SKM-1 treated with dmso at 0.1 percent for 144 hours (cell line): ENCODE data around the gene ZNF205.
"Not testable (repeated sequence)": the region's sequence is repeated elsewhere in the genome, so short reads cannot be mapped to it uniquely, and the experiment has no call there.

Experiments used
- DNase-seq: peaks from one replicate; lab custom pipeline; 2025; ENCODE audit not compliant: unreplicated experiment; lab: John Stamatoyannopoulos, UW

ZNF205 gene

DNA sequence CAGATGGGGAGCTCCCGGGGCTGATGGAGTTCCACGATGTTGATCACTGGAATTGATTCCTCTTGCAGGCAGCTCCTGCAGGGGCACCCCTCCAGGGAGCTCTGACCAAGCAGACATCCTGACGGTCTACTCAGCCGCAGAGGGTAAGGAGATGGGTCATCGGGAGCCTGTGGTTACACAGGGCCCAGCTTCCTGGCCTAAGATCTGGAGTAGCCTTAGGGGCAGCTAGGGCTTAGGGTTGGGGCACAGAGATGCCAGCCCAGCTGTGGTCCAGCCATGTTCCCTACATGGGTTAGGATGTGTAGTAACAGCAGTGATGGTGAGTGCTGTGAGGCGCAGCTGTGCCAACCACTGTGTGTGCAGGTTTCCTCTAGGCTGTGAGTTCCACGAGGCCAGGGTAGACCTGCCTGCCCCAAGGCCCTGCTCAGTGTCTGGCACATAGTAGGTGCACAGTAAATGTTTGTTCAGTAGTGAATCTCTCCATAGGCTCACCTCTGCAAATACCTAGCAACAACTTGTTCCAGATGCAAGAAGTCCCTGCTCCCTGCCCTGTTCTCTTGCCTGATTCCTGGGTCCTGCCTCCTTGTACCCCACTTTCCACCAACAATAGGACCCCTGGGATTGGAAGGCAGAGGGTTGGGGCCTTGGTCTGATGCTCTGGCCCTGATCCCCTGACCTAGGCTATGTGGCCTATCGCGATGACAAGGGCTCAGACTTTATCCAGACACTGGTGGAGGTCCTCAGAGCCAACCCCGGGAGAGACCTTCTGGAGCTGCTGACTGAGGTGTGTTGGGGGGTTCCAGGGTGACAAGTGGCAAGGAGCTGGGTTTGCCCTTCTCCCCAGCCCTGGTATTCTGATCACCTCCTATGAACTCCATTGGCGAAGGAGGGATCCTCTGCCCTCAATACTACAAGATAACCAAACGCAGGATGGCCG lies 36.1 kb downstream of the ZNF205 start:
- DNase-seq = no peak

GRCh38 chr16:3149193-3149530 lies 36.8 kb downstream of the ZNF205 start:
- no peak for DNase-seq

GRCh38 chr16:3149630-3150345 lies 37.4 kb downstream of the ZNF205 start:
- peak; percentile 65 for DNase-seq

DNA sequence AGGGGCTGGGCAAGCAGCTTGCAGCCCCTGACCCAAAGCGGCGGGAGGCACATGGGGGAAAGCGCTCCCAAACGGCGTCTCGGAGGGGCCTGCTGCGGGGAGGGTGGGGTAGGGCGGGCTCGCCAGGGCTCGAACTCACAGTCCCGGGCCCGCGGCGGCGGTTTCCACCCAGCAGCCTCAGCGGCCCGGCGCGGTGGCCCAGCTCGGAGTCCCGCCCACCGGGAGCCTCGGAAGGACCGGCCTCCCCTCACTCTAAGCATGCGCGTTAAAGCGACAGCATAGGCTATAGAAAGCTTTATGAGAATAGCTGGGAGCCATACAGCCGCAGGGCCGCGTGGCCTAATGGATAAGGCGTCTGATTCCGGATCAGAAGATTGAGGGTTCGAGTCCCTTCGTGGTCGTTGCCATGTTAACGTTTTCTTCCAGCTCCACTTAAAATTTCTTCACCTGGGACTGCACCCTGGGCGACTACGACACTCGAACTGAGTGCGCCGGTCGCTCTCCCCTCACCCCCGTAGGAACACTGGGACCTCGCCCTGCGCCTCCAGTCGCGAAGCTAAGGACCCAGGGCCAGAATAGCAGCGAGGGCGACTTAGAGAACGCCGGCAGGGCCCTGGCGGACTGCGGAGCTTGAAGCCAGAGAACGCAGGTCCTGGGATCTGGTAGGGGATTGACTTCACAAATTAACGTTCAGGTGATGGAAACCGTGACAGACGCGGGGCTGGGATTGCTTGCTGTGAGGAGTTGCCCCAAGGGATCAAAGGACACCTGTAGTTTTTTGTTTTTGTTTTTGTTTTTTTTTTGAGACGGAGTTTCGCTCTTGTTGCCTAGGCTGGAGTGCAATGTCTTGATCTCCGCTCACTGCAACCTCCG lies 38.2 kb downstream of the ZNF205 start:
- DNase-seq = peak; percentile 93

DNA sequence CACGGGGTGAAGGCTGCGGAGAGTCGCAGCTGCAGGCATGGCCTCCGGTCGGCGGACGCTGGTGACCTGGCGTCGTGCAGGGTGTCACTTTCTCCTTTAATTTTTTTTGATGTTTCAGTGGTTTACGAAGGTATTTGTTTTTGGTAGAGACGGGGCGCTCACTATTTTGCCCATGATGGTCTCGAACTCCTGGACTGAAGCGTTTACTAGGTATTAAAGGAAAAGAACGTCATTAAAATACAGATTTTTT lies 39.6 kb downstream of the ZNF205 start:
- DNase-seq = no peak

GRCh38 chr16:3152277-3152990 lies 40.0 kb downstream of the ZNF205 start:
- DNase-seq = peak; percentile 90

DNA sequence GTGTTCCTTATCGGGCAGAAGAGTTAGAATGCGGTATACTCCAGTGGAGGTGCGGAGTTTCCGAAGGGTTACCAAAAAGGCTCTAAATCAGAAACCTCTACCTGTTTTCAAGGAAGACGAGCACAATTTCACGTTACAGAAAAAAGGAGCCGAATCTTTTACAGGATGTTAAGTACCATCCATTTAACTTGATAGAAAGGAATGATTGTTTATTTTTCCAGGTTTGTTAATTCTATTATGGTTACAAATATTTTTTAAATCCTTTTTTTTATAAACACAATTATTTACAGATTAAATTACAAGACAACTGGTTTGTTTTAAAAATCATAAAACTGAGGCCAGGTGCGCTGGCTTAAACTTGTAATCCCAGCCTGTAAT lies 40.6 kb downstream of the ZNF205 start:
- DNase-seq = no peak

- DNase-seq = no peak
These were observed 42.8 kb downstream of the ZNF205 start for GRCh38 chr16:3155181-3155580.

GRCh38 chr16:3155972-3156371 lies 43.6 kb downstream of the ZNF205 start:
- no peak for DNase-seq

- peak; percentile 71 for DNase-seq
These were observed 45.0 kb downstream of the ZNF205 start for GRCh38 chr16:3157229-3158025.

DNA sequence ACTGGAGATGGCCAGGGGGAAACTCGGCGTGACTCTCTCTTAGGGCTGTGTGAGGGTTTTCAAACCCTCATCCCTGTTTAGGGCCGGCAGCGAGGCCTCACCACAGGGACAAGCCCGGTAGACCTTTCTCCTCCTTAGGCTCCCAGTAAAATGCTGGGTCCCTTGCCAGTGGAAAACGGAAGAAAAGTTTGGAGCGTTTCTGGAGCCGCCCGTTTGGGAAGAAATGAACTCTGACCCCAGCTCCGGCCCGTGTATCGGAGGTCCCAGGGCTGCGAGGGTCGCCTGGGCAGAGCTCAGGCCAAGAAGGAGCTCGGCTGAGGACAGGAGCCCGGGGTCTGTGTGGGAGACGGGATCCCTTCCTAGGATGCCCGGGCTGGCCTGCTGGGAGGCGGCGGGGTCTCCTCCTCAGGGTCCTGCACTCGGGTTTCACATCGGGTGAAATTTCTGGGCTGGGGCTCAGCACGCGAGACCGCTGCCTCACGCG lies 45.7 kb downstream of the ZNF205 start:
- no peak for DNase-seq

GRCh38 chr16:3158510-3159314 lies 46.3 kb downstream of the ZNF205 start:
- DNase-seq = peak; percentile 80

DNA sequence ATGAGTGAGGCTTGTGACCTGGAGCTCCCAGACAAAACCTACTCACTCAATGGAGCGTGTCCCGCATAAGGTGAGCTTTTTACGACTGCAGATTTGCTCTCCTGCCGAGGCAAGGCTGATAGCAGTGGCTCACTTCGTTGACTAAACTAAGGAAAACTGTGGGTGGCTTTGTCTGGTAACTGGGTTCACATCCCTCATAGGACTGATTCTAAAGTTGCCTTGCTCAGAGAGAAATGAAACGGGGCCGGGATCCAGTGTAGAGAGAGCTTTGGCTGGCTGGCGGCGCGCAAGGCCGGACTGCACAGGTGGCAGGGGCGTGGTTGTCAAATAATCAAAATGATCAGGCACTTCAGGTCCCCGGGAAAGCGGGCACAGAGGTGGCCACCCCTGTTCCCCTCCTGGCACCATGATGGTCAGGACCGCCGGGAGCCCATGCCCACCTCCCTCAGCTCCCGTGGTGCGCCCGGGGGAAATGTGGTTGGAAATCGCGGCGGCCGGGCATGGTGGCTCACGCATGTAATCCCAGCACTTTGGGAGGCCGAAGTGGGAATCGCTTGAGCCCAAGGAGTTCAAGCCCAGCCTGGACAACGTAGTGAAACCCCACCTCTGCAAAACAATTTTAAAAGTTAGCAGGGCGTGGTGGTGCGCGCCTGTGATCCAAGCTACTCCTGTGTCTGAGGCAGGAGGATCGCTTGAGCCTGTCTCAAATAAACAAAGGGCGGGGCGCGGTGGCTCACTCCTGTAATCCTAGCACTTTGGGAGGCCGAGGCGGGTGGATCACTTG lies 49.0 kb downstream of the ZNF205 start:
- no peak for DNase-seq

GRCh38 chr16:3164121-3164991 lies 52.0 kb downstream of the ZNF205 start:
- no peak for DNase-seq

DNA sequence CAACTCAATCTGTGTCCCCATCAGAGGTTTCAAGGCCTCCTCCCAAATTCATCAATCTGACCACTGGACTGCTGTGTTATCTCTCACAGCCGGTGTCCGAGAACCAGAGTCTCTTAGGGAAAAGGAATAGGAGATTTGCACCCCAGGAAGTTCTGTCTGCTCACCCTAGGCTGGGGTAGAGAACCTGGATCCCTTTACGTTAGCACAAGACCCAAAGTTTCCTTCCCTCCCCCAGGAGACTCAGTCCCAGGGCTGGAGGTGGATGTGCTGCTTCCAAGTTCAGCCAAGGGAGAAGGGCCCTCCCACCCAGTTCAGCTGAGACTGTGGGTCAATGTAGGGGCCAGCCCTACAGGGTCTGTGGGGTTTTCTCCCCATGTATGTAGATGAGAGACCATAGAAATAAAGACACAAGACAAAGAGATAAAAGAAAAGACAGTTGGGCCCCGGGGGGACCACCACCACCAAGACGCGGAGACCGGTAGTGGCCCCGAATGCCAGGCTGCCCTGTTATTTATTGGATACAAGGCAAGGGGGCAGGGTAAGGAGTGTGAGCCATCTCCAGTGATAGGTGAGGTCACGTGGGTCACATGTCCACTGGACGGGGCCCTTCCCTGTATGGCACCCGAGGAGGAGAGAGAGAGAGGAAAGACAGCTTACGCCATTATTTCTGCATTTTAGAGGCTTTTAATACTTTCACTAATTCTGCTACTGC lies 52.9 kb downstream of the ZNF205 start:
- DNase-seq = no peak

- no peak for DNase-seq
These were observed 54.1 kb downstream of the ZNF205 start for GRCh38 chr16:3166505-3166886.

DNA sequence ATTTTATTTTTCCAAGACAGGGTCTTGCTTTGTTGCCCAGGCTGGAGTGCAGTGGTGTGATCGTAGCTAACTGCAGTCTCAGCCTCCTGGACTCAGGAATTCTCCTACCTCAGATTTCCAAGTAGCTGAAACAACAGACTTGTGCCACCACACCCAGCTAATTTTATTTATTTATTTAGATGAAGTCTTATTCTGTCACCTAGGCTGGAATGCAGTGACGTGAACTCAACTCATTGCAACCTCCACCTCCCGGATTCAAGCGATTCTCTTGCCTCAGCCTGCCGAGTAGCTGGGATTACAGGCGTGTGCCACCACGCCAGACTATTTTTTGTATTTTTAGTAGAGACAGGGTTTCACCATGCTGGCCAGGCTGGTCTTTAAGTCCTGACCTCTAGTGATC lies 56.3 kb downstream of the ZNF205 start:
- DNase-seq = not testable (repeated sequence)
